Aorta (tissue), 5 donors: ENCODE data around the gene IQCE. TPM values are rescaled to one million over a fixed set of nuclear protein-coding genes. Genes with fewer than 3 reads are reported as not detected.
A peak's percentile ranks its signal among the peaks of the same experiment; 100 is the strongest.

Experiments
- ATAC-seq: fragments of 200-7000 bp; cut with Tn5 transposase; one replicate; pipeline ENCODE4 v1.9.1; 2022; ENCODE audit warnings: moderate library complexity; ENCODE audit not compliant: low FRiP score
- DNase-seq, 2 donors: peaks; one replicate each; pipeline ENCODE4 v3.0.0-alpha.2; 2020
- H3K27ac ChIP-seq, 2 donors: one replicate each; pipeline ENCODE4 v1.5.1; 2013; ENCODE audit warnings: low read length in 2 of 2, mild to moderate bottlenecking in 2 of 2, moderate library complexity in 2 of 2, control low read depth in 1 of 2, inconsistent platforms in 1 of 2, low read depth in 1 of 2
- H3K27me3 ChIP-seq, 2 donors: one replicate each; pipeline ENCODE4 v1.6.1; 2013; ENCODE audit warnings: control low read depth in 1 of 2, low read length in 1 of 2, mild to moderate bottlenecking in 1 of 2, moderate library complexity in 1 of 2; ENCODE audit not compliant: insufficient read depth in 2 of 2, control insufficient read depth in 1 of 2
- H3K36me3 ChIP-seq, 2 donors: one replicate each; pipeline ENCODE4 v1.6.1; 2013; ENCODE audit warnings: control low read depth in 1 of 2, low read length in 1 of 2, mild to moderate bottlenecking in 1 of 2; ENCODE audit not compliant: insufficient read depth in 2 of 2, control insufficient read depth in 1 of 2
- H3K4me1 ChIP-seq, 2 donors: one replicate each; pipeline ENCODE4 v1.6.1; 2013; ENCODE audit warnings: low read length in 2 of 2, control low read depth in 1 of 2, mild to moderate bottlenecking in 1 of 2, moderate library complexity in 1 of 2; ENCODE audit not compliant: insufficient read depth in 2 of 2, control insufficient read depth in 1 of 2
- H3K4me3 ChIP-seq, 2 donors: one replicate each; pipeline ENCODE4 v1.5.1; 2013; ENCODE audit warnings: low read length in 2 of 2, control low read depth in 1 of 2, mild to moderate bottlenecking in 1 of 2
- H3K9me3 ChIP-seq: one replicate; pipeline ENCODE4 v1.6.1; 2013; ENCODE audit warnings: mild to moderate bottlenecking, low read length; ENCODE audit not compliant: control insufficient read depth
- WGBS, 2 donors: extraction: QIAGEN DNeasy Blood & Tissue Kit; methylation state at CpG; one replicate each; pipeline ENCODE4 v1.1.7; 2013; 5-methylcytosine and 5-hydroxymethylcytosine counted together
- intact Hi-C, 2 donors: fragments of 100-400 bp; cut with DNase I; formaldehyde crosslinking; loops; one replicate each; pipeline versions ENCODE4 v1.14.2 to v1.15.0; 2022
- polyA plus RNA-seq, 2 donors: library from polyadenylated mRNA; stranded (reverse); fragments of 200-250 nt; gene quantifications; one replicate each; pipeline ENCODE4 v1.2.3, GENCODE V29; 2013
- total RNA-seq, 2 donors: library from RNA; stranded (reverse); fragmentation: NEBNext Ultra II Directional; extraction: Animal tissue kit (Norgen Biotek cat#: 25700); gene quantifications; one replicate each; pipeline ENCODE4 v1.2.1, GENCODE V29; 2021
- donor health status: healthy with polysubstance abuse.
- donor health status: Bipolar disorder and iron deficiency.
- donor health status: DM: no; HTN: no; CAD: no.
- donor health status: DM: no; HTN: no; CAD: no.
- donor health status: DM: yes; HTN: yes; CAD: no.

Gene IQCE
- total and polyA plus RNA-seq, 4 donors, result 6.1 to 18.2 (median 11.2) TPM

DNA sequence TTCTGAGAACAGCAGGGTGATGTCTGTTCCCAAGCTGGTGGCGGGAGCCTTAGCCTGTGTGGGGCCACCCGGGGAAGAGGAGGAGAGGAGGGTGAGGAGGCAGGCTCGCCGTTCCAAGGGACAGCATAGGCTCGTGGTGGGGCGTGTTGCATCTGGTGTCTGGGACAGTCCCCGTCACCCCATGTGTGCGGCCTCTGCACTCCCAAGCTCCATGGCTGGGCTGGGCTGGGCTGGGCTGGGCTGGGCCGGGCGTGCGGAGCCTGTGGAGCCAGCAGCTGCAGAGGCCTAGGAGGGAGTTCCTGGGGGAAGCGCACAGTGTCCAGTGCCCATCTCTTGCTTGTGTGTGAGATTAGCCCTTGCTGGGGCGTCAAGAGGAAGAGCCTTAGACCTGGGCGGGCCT, 52.1 kb downstream of the IQCE start:
- no peak overlapping the region for H3K27ac ChIP-seq
- H3K4me1 ChIP-seq, result no peaks in the 10 kb centered on the region
- 93 to 97% methylated on average over 10 to 14 of the region's 14 CpGs for WGBS, 2 donors
- H3K9me3 ChIP-seq, result no peaks in the 10 kb centered on the region
- H3K36me3 ChIP-seq, result no peaks in the 10 kb centered on the region
- no peaks in the 10 kb centered on the region for H3K27me3 ChIP-seq
- ATAC-seq (no peak), DNase-seq (no peak)
- H3K4me3 ChIP-seq, result no peak overlapping the region
- intact Hi-C loops, result no loop called here

DNA sequence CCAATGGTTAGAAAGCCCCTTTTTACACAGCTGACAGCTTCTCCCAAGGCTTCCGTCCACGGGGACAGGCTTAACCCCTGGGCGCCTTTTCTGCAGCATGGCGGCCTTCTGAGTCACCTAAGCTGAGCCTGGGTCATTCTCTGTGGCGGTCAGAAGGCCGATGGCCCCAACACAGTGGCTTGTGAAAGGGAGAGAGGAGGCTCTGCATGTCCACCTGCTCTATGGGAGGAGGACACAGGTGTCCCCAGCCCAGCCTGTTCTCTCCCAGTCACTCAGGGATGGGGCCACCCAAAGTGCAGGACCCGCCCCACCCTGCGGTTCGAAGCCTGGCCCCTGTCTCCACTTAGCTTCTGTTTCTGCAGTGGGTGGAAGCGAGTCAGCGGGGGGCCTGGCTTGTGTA, 52.6 kb downstream of the IQCE start:
- H3K4me3 ChIP-seq, result no peak overlapping the region
- H3K27me3 ChIP-seq, result no peaks in the 10 kb centered on the region
- H3K9me3 ChIP-seq, result no peaks in the 10 kb centered on the region
- H3K4me1 ChIP-seq, result no peaks in the 10 kb centered on the region
- DNase-seq, result no peak
- 90 to 93% methylated on average over 11 of the region's 11 CpGs for WGBS, 2 donors
- H3K27ac ChIP-seq, result no peak overlapping the region
- intact Hi-C loops, result no loop called here
- no peaks in the 10 kb centered on the region for H3K36me3 ChIP-seq
- ATAC-seq, result no peak

DNA sequence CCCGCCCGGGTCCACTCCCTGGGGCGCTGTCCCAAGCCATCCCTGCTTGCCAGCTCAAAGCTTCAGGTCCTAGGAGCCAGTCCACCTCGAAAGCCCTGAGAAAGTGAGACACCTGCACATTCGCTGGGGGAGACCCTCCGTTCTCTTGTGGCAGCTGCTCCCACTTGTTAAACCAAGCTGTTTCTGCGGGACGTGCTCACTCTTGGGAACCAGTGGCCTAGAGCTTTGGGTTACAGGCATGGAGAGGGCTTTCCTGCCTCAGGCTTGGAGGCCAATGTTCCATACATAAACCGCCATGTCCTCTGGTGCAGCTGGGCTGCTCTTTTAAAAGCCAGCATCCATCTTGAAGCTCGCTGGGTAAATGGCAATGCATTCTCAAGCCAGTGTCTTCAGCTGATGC, 53.1 kb downstream of the IQCE start:
- H3K4me3 ChIP-seq, result no peak overlapping the region
- no peaks in the 10 kb centered on the region for H3K36me3 ChIP-seq
- 95 to 97% methylated on average over 10 of the region's 10 CpGs for WGBS, 2 donors
- no peaks in the 10 kb centered on the region for H3K4me1 ChIP-seq
- no peaks in the 10 kb centered on the region for H3K27me3 ChIP-seq
- ATAC-seq (no peak), DNase-seq (no peak)
- intact Hi-C loops, result no loop called here
- H3K9me3 ChIP-seq, result no peaks in the 10 kb centered on the region
- no peak overlapping the region for H3K27ac ChIP-seq

DNA sequence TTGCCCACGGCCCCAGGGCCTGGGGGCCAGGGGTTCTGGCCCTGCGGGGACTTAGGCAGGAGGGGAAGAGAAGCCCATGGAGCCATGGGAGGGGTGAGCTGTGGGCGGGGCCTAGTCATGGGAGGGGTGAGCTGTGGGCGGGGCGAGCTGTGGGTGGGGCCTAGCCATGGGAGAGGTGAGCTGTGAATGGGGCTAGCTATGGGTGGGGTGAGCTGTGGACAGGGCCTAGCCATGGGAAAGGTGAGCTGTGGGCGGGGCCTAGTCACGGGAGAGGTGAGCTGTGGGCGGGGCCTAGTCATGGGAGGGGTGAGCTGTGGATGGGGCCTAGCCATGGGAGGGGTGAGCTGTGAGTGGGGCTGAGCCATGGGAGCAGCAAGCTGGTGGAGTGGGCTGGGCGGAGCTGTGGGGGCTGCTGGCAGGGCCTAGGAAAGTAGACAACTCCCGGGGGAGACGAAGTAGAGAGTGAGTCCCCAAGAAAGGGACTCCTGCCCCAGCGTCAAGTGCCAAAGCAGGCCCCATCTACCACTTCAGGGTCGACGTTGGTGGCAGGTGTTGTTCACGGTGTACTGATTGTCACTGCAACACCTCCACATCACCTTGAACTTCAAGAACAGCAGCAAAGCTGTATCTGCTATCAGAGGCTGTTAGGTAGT, 53.8 kb downstream of the IQCE start:
- WGBS, 2 donors, result 79 to 86% methylated on average over 13 to 15 of the region's 15 CpGs
- no peaks in the 10 kb centered on the region for H3K27me3 ChIP-seq
- intact Hi-C loops, result no loop called here
- DNase-seq (peak in 1 of 2 donors; percentile 72), ATAC-seq (no peak)
- H3K4me3 ChIP-seq, result no peak overlapping the region
- H3K36me3 ChIP-seq, result no peaks in the 10 kb centered on the region
- H3K4me1 ChIP-seq, result no peaks in the 10 kb centered on the region
- H3K27ac ChIP-seq, result no peak overlapping the region
- H3K9me3 ChIP-seq, result no peaks in the 10 kb centered on the region

DNA sequence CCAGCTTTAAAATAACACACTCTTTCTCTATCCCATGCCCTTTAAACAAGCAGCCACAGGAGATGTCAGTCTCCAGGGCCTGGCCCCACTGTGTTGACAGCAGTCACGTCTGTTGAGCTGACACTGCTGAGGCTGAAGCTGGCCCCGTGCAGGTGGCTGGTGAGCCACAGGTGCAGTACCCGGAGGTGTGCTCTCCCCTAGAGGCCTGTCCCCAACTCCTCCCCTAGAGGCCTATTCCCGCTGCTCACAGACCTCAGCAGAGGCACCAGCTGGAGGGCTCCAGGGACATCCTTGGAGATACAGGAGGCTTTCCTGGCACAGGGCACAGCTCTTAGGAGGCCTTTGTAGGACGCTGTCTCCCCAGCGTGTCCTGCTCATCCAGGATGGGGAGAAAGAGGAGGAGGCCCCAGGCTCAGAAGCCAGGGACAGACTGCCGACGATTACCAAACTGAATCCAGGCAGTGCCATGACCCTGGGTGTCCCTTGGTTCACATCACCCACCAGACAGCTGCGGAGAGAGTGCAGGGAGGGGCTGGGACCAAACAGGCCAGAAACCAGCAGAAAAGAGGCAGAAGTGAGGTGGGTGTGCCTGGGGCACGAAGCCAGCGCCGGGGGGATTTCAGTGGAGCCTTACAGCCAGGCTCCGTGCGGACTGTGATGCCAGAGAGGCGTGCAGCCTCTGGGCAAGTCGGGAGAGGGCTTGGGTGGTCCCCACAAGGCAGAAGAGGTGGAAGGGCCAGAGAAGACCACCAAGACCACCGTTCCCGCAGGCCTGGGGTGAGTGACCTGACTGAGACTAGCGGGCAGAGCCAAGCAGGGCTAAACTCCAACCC, 54.5 kb downstream of the IQCE start:
- 31 to 33% methylated on average over 19 of the region's 19 CpGs for WGBS, 2 donors
- Histone ChIP-seq H3K4me3 (no peak overlapping the region), H3K9me3 (no peaks in the 10 kb centered on the region), H3K36me3 (no peaks in the 10 kb centered on the region), H3K4me1 (no peaks in the 10 kb centered on the region), H3K27me3 (no peaks in the 10 kb centered on the region), H3K27ac (peak overlapping the region in 1 of 2 donors; percentile 65)
- peak in 1 of 2 donors; percentile 74 for DNase-seq
- intact Hi-C loops, result no loop called here
- ATAC-seq, result no peak

DNA sequence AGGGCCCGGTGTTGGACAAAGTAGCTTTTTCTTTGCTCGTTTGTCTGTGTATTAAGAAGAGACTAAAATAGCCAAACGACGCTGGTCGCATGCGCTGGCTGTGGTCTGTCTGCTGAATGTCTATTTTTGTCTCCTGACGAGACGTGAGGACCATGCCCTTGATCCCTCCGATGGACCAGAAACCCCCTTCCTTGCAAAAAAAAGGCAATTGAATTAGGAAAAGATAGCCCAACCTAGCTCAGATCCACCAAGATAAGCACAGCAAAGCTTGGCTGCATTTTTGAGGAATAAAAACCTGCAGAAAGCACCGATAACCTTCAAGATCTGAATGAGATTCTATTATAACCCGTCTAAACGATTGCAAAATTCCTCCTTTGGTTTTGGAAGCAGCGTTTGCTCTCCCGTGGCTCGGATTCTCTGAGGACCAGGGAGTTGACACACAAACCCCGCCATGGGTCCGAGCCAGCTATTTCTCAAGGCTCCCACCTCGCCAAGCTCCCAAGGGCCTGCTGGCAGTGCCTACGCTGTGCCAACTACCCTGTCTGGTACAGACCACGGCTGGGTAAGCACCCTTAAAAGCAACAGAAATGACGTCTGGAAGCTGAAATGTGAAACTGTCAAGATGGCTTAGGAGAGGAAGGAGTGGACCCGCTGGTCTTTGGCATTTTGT, 55.3 kb downstream of the IQCE start:
- intact Hi-C loops, result no loop called here
- no peak overlapping the region for H3K4me3 ChIP-seq
- DNase-seq, result peak; percentile 89 to 93

DNA sequence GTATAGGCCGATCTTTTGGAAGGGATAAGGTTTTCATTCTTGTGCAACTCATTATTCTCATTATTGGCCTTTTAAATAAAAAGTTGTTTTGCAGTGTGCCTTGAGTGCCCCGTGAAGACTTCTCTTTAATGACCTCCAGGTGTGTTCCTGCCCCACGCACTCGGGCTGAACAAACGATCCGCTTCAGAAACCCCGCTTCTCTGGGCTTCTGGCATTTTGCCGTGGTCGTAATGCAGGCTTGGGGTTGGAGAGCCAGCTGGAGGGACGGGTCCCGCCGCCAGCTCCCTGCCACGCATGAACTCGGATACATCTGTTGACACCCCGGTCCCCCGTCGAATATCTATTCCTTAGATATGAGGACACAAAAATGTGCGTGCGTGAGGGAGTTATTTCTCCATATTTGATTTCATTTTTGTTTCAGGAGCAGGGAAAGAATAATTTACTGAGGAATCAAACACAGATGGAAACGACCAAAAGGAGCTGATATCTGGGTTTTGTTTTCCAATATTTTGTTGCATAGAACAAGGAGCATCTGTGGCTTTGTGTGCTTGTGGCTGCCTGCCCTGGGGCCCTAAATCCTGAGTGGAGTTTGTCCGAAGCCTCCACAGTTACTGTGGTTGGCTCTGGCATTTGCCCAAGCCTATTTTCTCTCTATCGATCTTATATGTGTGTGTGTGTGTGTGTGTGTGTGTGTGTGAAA, 56.0 kb downstream of the IQCE start:
- Histone ChIP-seq H3K36me3 (no peaks in the 10 kb centered on the region), H3K27me3 (no peaks in the 10 kb centered on the region), H3K4me1 (no peaks in the 10 kb centered on the region), H3K4me3 (no peak overlapping the region), H3K27ac (peak overlapping the region; percentile 25 to 55), H3K9me3 (no peaks in the 10 kb centered on the region)
- ATAC-seq (no peak), DNase-seq (no peak)
- intact Hi-C loops, result no loop called here
- 5 to 10% methylated on average over 22 of the region's 22 CpGs for WGBS, 2 donors

More for the DNA sequence above, 55.3 kb downstream of the IQCE start:
- Histone ChIP-seq H3K9me3 (no peaks in the 10 kb centered on the region), H3K27ac (peak overlapping the region in 1 of 2 donors; percentile 65), H3K27me3 (no peaks in the 10 kb centered on the region), H3K4me1 (no peaks in the 10 kb centered on the region), H3K36me3 (no peaks in the 10 kb centered on the region)
- peak; percentile 82 for ATAC-seq
- 4 to 6% methylated on average over 22 of the region's 22 CpGs for WGBS, 2 donors

DNA sequence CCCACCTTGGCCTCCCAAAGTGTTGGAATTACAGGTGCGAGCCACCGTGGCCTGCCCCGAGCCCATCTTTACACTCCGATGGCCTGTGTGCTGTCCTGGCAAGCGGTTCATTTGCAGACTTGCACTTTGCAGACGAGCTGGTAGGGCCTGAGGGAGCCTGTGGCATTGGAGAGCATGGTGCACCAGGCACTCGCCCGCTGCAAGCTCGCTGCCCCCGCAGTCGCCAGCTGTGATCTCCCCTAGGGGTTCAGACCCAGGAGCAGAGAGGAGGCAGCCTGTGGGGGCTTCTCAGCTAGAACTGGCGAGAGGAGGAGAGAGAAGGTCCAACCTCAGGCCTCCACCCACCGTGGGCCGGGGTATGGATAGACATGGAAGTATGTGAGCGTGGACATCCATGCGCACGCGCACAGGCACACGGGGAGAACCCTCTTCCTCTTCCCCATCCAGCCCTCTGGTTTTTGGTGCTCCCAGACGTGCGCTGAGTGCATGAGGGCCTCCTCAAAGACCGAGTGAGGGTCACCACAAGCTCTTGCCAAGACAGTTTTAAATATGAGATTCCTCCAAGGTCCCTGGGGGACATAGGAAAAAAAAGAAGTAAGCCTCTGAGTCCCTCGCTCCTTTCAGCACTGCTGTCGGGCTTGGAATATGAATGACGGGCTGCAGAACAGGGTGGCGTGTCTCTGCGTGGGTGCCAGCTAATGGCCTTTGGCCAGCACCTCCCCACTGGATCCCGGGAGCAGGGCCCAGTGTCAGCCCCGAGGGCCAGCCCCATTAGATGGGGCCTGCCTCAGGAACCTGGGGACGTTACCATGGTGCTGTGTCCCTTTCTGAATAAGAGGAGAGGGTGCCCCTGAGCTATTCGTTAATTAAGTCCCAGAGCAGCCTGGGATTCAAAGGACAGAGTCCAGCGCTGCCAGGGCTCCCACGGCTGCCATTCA, 57.9 kb downstream of the IQCE start:
- ATAC-seq, result no peak
- Histone ChIP-seq H3K27me3 (no peaks in the 10 kb centered on the region), H3K9me3 (no peaks in the 10 kb centered on the region), H3K27ac (no peak overlapping the region), H3K36me3 (no peaks in the 10 kb centered on the region), H3K4me3 (no peak overlapping the region), H3K4me1 (no peaks in the 10 kb centered on the region)
- intact Hi-C loops, result no loop called here
- 51 to 55% methylated on average over 33 of the region's 33 CpGs for whole genome bisulfite sequencing, 2 donors
- no peak for DNase-seq
